IMR-90 (cell line): ENCODE measurements around the gene CEP290. TPM values are rescaled to one million over a fixed set of nuclear protein-coding genes. Genes with fewer than 3 reads are reported as not detected.

Source experiments
- ATAC-seq: fragments of 200-7000 bp; cut with Tn5 transposase; 2 replicates; pipeline ENCODE4 v1.9.1; 2020; ENCODE audit warnings: low read depth, mild to moderate bottlenecking, moderate library complexity
- BruUV-seq: library from RNA; stranded (reverse); fragments of 400-500 nt; replicated peaks from 2 replicates; lab custom pipeline; 2021; lab: Mats Ljungman, UMichigan
- CTCF ChIA-PET: fragments of 300-600 bp; formaldehyde crosslinking; extraction: SDS; loops from one replicate; lab custom pipeline; 2021; ENCODE audit warnings: antibody characterized with exemption; lab: Yijun Ruan, JAX
- POLR2A ChIA-PET: fragments of 300-600 bp; sonication (Branson Sonifier 250); formaldehyde crosslinking; loops from one replicate; lab custom pipeline; 2022; ENCODE audit warnings: antibody characterized with exemption; ENCODE audit not compliant: unreplicated experiment; lab: Charles Lee
- DNase-seq: peaks from one replicate; pipeline ENCODE4 v3.0.0; 2013
- H2AFZ ChIP-seq: replicated peaks from 2 replicates; pipeline ENCODE3; 2013; ENCODE audit warnings: low read length, mild to moderate bottlenecking; ENCODE audit not compliant: poor library complexity
- H2AK5ac ChIP-seq: 2 replicates; pipeline ENCODE4 v1.6.1; 2013; ENCODE audit warnings: low read depth, low read length, inconsistent platforms
- H2AK9ac ChIP-seq: replicated peaks from 2 replicates; pipeline ENCODE3; 2013; ENCODE audit warnings: mild to moderate bottlenecking, low read depth, low read length, moderate library complexity; ENCODE audit not compliant: poor library complexity
- H2BK120ac ChIP-seq: 2 replicates; pipeline ENCODE4 v1.6.1; 2013; ENCODE audit warnings: low read depth, low read length, inconsistent platforms
- H2BK15ac ChIP-seq: 3 replicates; pipeline ENCODE4 v1.6.1; 2013; ENCODE audit warnings: low read depth, low read length, inconsistent platforms
- H2BK20ac ChIP-seq: 2 replicates; pipeline ENCODE4 v1.6.1; 2013; ENCODE audit warnings: low read depth, mild to moderate bottlenecking, inconsistent platforms, low read length, moderate library complexity
- H2BK5ac ChIP-seq: 2 replicates; pipeline ENCODE4 v1.6.1; 2013; ENCODE audit warnings: mild to moderate bottlenecking, low read depth, low read length, inconsistent platforms; ENCODE audit not compliant: poor library complexity, severe bottlenecking
- H3K14ac ChIP-seq: replicated peaks from 2 replicates; pipeline ENCODE4 v1.6.1; 2013; ENCODE audit warnings: low read depth, low read length, inconsistent platforms
- H3K18ac ChIP-seq: 2 replicates; pipeline ENCODE4 v1.6.1; 2013; ENCODE audit warnings: low read depth, low read length, control low read depth
- H3K23ac ChIP-seq: 2 replicates; pipeline ENCODE4 v1.6.1; 2013; ENCODE audit warnings: low read depth, low read length, inconsistent platforms
- H3K27ac ChIP-seq: 2 replicates; pipeline ENCODE4 v1.5.1; 2013; ENCODE audit warnings: mild to moderate bottlenecking, control low read depth, low read length; ENCODE audit not compliant: insufficient read depth
- H3K27me3 ChIP-seq: 2 replicates; pipeline ENCODE4 v1.6.1; 2013; ENCODE audit warnings: low read length; ENCODE audit not compliant: control insufficient read depth, insufficient read depth
- H3K36me3 ChIP-seq: 2 replicates; pipeline ENCODE4 v1.6.1; 2013; ENCODE audit warnings: low read length, mixed read lengths; ENCODE audit not compliant: control insufficient read depth, insufficient read depth
- H3K4ac ChIP-seq: 2 replicates; pipeline ENCODE4 v1.6.1; 2013; ENCODE audit warnings: low read depth, low read length, inconsistent platforms
- H3K4me1 ChIP-seq: 2 replicates; pipeline ENCODE4 v1.6.1; 2013; ENCODE audit warnings: low read length, mixed read lengths; ENCODE audit not compliant: control insufficient read depth, insufficient read depth
- H3K4me2 ChIP-seq: 2 replicates; pipeline ENCODE4 v1.6.1; 2013; ENCODE audit warnings: low read depth, mild to moderate bottlenecking, control low read depth, low read length, moderate library complexity
- H3K4me3 ChIP-seq: 2 replicates; pipeline ENCODE4 v1.5.1; 2013; ENCODE audit warnings: low read depth, mild to moderate bottlenecking, control low read depth, low read length, moderate library complexity; ENCODE audit not compliant: insufficient read depth
- H3K56ac ChIP-seq: 2 replicates; pipeline ENCODE4 v1.6.1; 2013; ENCODE audit warnings: low read length, inconsistent platforms; ENCODE audit not compliant: insufficient read depth; ENCODE audit errors: extremely low read depth
- H3K79me1 ChIP-seq, 2 experiments: 2 replicates each; pipeline ENCODE4 v1.6.1; 2013; ENCODE audit warnings: low read length in 2 of 2, inconsistent platforms in 1 of 2, low read depth in 1 of 2
- H3K9ac ChIP-seq: 2 replicates; pipeline ENCODE4 v1.6.1; 2013; ENCODE audit warnings: low read depth, low read length, control low read depth
- H3K9me1 ChIP-seq: 2 replicates; pipeline ENCODE4 v1.6.1; 2013; ENCODE audit warnings: low read length, inconsistent platforms; ENCODE audit not compliant: insufficient read depth
- H3K9me3 ChIP-seq: 2 replicates; pipeline ENCODE4 v1.6.1; 2013; ENCODE audit warnings: low read length; ENCODE audit not compliant: control insufficient read depth, insufficient read depth
- H4K20me1 ChIP-seq: 2 replicates; pipeline ENCODE4 v1.6.1; 2013; ENCODE audit warnings: low read length, inconsistent platforms; ENCODE audit not compliant: insufficient read depth
- H4K5ac ChIP-seq: 2 replicates; pipeline ENCODE4 v1.6.1; 2013; ENCODE audit warnings: mild to moderate bottlenecking, low read depth, low read length, control low read depth
- H4K8ac ChIP-seq, 2 experiments: 2 replicates each; pipeline ENCODE4 v1.6.1; 2013; ENCODE audit warnings: low read depth in 2 of 2, low read length in 2 of 2, control low read depth in 1 of 2, inconsistent platforms in 1 of 2
- H4K91ac ChIP-seq: 2 replicates; pipeline ENCODE4 v1.6.1; 2013; ENCODE audit warnings: low read depth, low read length, inconsistent platforms; ENCODE audit not compliant: insufficient read depth
- POLR2A ChIP-seq: IDR thresholded peaks from 2 replicates; pipeline ENCODE4 v1.6.1; 2012; ENCODE audit warnings: mild to moderate bottlenecking, low read depth, low read length
- WGBS, 2 experiments: methylation state at CpG; one replicate each; pipeline versions ENCODE4 v1.1.5 to v1.1.7; 2013; ENCODE audit warnings: missing lambda C conversion rate in 2 of 2; ENCODE audit not compliant: insufficient read length in 1 of 2; ENCODE audit errors: extremely low coverage in 2 of 2; 5-methylcytosine and 5-hydroxymethylcytosine counted together
- dilution Hi-C: fragments of 300-500 bp; cut with HindIII; formaldehyde crosslinking; loops from one replicate; pipeline ENCODE4 v1.14.3; 2018; ENCODE audit warnings: low sequenced_read_pairs; ENCODE audit not compliant: unreplicated experiment
- in situ Hi-C: fragments of 300-500 bp; cut with MboI; formaldehyde crosslinking; loops from 3 replicates; pipeline ENCODE4 v1.14.3; 2019; ENCODE audit warnings: low sequenced_read_pairs, inconsistent platforms, mixed read lengths
- intact Hi-C: fragments of 100-400 bp; cut with micrococcal nuclease; formaldehyde crosslinking; loops from 2 replicates; pipeline ENCODE4 v1.10.0; 2022
- polyA plus RNA-seq, 3 experiments: library from polyadenylated mRNA; depleted of rRNA; stranded (reverse); fragments of >200 nt; gene quantifications; 2 replicates each; pipeline ENCODE4 v1.2.3, GENCODE V29; 2012; ENCODE audit warnings: low replicate concordance in 1 of 3
- total RNA-seq: library from RNA; depleted of rRNA; stranded (reverse); fragments of >200 nt; gene quantifications from 2 replicates; pipeline ENCODE4 v1.2.3, GENCODE V29; 2012
- TF ChIP-seq, protein P1 (sequence below): fragments of 150-350 bp; IDR thresholded peaks from 2 replicates; pipeline ENCODE4 v1.6.1; 2017; ENCODE audit warnings: mild to moderate bottlenecking, antibody characterized with exemption, low read length, low read depth
- TF ChIP-seq, protein P2 (sequence below): conservative IDR thresholded peaks from 2 replicates; pipeline ENCODE4 v1.5.1; 2012; ENCODE audit warnings: mild to moderate bottlenecking, low read depth, low read length, improper control_type of control experiment

CEP290 gene
- total and polyA plus RNA-seq, 2 of the 4 experiments (the other 2 are of a cell fraction): 4.3 to 7.9 TPM

DNA sequence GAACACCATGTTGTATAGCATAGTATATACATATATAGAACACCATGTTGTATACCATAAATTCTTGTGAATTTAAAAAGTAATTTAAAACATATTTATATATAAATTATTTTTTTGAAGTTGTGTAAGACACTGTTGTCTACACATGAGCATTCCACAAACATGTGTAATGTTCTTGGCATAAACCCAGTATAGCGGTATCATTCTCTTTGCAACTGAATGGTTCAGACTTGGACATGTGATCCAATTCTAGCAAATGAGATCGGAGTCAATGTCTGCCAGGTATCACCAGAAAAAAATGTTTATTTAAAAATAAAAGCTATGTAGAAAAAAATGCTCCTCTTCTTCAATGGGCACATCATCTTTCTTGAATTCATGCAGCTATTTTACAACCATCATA lies 33.9 kb downstream of the CEP290 start:
- H3K36me3 ChIP-seq: peaks cover 3% of the 10 kb centered on the region; the same call in 1 of the 2 replicates
- H3K79me1 ChIP-seq: no peaks in the 10 kb centered on the region
- no peak overlapping the region for H3K27ac ChIP-seq
- H4K8ac ChIP-seq: no peak overlapping the region
- H3K23ac ChIP-seq: no peak overlapping the region
- DNase-seq (peak; percentile 28), ATAC-seq (no peak)
- no peaks in the 10 kb centered on the region for H3K9me1 ChIP-seq
- H3K4ac ChIP-seq: no peak overlapping the region
- no peak overlapping the region for H2AFZ ChIP-seq
- TF ChIP-seq POLR2A: no peak
- TF ChIP-seq, protein P1, sequence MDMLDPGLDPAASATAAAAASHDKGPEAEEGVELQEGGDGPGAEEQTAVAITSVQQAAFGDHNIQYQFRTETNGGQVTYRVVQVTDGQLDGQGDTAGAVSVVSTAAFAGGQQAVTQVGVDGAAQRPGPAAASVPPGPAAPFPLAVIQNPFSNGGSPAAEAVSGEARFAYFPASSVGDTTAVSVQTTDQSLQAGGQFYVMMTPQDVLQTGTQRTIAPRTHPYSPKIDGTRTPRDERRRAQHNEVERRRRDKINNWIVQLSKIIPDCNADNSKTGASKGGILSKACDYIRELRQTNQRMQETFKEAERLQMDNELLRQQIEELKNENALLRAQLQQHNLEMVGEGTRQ: peak; percentile 32; the same call in 1 of the 2 replicates
- TF ChIP-seq, protein P2, sequence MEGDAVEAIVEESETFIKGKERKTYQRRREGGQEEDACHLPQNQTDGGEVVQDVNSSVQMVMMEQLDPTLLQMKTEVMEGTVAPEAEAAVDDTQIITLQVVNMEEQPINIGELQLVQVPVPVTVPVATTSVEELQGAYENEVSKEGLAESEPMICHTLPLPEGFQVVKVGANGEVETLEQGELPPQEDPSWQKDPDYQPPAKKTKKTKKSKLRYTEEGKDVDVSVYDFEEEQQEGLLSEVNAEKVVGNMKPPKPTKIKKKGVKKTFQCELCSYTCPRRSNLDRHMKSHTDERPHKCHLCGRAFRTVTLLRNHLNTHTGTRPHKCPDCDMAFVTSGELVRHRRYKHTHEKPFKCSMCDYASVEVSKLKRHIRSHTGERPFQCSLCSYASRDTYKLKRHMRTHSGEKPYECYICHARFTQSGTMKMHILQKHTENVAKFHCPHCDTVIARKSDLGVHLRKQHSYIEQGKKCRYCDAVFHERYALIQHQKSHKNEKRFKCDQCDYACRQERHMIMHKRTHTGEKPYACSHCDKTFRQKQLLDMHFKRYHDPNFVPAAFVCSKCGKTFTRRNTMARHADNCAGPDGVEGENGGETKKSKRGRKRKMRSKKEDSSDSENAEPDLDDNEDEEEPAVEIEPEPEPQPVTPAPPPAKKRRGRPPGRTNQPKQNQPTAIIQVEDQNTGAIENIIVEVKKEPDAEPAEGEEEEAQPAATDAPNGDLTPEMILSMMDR: no peak
- H3K14ac ChIP-seq: no peak overlapping the region
- ChIA-PET POLR2A (no interaction called here), CTCF (interaction anchor here (0.6 kb wide), 1 partner anchor 1420 kb away, joined by 3 read pairs; no protein-coding TSS in a partner anchor)
- in situ Hi-C loops: no loop called here
- no peak overlapping the region for H3K18ac ChIP-seq
- no peaks in the 10 kb centered on the region for H3K27me3 ChIP-seq
- H3K4me1 ChIP-seq: no peaks in the 10 kb centered on the region
- H2BK20ac ChIP-seq: no peak overlapping the region
- H3K4me2 ChIP-seq: no peak overlapping the region
- dilution Hi-C loops: no loop called here
- no peak overlapping the region for H2AK9ac ChIP-seq
- intact Hi-C loops: no loop called here
- H4K20me1 ChIP-seq: no peaks in the 10 kb centered on the region
- no peak overlapping the region for H2AK5ac ChIP-seq
- H3K9ac ChIP-seq: no peak overlapping the region
- no peak overlapping the region for H4K91ac ChIP-seq
- no peak overlapping the region for H4K5ac ChIP-seq
- no peak overlapping the region for H2BK120ac ChIP-seq
- H3K4me3 ChIP-seq: no peak overlapping the region
- no peak overlapping the region for H2BK15ac ChIP-seq
- BruUV-seq: no TSS peak
- H3K56ac ChIP-seq: no peak overlapping the region
- H3K9me3 ChIP-seq: no peaks in the 10 kb centered on the region
- H2BK5ac ChIP-seq: no peak overlapping the region
- WGBS, 2 experiments: no CpG with 5 or more reads among the region's 2 CpGs
